Activated naive CD4-positive, alpha-beta T cell treated with anti-CD3 and anti-CD28 coated beads, Interleukin-2, amount 10 ng/mL, durations not matched to agents 5 hours and 36 hours (primary cell): ENCODE results near the gene TTC39B. TPM values are rescaled to one million over a fixed set of nuclear protein-coding genes. Genes with fewer than 3 reads are reported as not detected.

Experiments used
- total RNA-seq, 2 experiments: library from RNA; stranded (reverse); gene quantifications; one replicate each; pipeline ENCODE4 v1.2.3, GENCODE V29; 2021

The TTC39B gene
- total RNA-seq = 10 to 100 TPM; 24.6 to 24.8 TPM

GRCh38 chr9:15306757-15307522, at the start of gene TTC39B:
Gene TTC39B, minus strand, starts transcription at chr9:15307216. Its CDS starts 91 bp downstream, at chr9:15307125.

Other genes with a start within 250 kb of the TTC39B start
- 10 to 100 TPM; 28.0 to 29.8 TPM for gene SNAPC3, start 115.7 kb upstream of the TTC39B start, total RNA-seq
- gene PSIP1, start 203.8 kb upstream of the TTC39B start, total RNA-seq = 100 to 1,000 TPM; 120 to 125 TPM
- gene CCDC171, start 245.8 kb upstream of the TTC39B start, total RNA-seq = 1 to 10 TPM in 1 of 2 experiments, under 1 TPM in 1; 0.91 to 1.3 TPM